Measurements from ENCODE around the gene GAS2L2. TPM values are rescaled to one million over a fixed set of nuclear protein-coding genes. Genes with fewer than 3 reads are reported as not detected.

GAS2L2 gene
- total RNA-seq = 0.33 TPM

DNA sequence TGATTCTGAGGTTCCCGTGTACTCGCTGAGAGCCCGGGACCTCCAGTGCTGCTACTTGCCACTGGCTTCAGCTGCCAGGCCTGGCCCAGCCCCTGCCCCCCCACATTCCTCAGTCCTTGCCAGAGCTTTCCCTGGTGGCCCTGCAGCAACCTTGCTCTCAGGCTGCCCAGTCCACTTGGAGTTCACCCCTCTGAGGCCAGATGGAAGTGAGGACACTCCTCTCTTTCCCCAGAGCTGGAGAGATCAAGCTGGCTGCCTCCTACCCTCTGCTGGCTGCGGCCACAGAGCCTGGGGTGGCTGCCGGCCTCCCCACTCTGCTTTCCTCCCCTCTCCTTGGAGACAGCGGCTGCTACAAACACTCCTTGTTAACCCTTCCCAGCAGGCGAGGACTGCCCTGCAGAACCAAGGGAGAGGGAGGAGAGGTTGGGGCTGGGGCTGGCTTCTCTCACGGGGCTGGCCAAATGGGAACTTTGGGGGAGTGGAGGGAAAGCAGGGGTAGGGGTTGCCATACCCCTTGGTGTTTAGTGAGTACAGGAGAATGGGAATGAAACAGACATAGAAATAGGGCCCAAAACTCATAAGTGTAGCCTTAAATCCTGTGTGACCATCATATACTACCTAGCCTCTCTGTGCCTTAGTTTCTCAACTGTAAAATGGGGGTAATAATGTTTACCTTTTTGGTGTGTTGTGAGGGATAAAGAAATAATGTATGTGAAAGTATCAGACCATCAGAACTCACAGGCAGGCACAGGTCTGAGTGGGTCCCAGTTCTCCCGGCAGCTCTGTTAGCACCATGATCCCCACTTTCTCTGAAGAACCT lies at the start of gene GAS2L2:
TSS of gene GAS2L2 (minus strand) at position 295 of the 820 bp plus-strand sequence. CDS start 389 bp downstream, outside the sequence.

DNA sequence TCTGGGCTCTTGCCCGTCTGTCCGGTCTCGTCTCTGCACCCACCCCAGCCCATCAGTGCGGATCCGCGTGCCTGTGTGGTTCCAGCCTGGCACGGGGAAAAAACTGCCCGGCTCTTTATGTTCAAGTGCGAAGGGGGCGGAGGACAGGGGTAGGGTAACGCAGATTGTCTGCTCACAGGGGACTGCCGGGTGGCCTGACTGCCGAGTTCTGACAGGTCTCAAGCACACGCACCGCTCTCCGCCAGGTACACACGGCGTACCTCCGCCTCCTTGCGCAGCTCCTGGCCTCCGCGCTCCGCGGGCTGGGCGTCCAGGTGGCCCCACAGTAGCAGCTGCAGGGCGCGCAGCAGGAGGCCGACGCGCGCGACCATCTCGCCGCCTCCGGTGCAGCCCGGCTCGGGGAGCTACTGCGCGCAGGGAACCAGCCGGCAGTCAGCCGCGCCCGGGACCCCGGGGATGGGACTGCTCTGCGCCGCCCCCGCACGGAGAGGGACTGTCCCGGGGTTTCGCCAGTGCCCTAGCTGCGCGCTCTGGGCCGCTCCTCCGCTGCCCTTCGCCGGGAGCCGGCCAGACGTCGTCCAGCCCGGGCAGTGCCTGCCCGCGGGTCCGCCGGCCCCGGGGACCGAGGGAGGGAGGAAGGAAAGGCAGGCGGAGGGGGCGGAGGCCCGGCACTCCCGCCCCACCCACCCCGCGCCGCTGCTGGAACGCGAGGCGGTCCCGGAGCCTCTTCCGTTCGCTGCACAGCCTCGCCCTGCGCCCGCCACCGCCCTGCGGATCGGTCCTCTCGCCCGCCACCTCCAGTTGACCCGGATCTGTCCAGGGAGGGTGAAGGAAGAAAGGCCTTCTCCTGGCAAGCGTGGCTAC lies 42.2 kb upstream of the GAS2L2 start, which contains the start of gene MMP28:
TSS of gene MMP28 (minus strand) at position 635 of the 864 bp plus-strand sequence. CDS start at position 371, 264 bp downstream.

DNA sequence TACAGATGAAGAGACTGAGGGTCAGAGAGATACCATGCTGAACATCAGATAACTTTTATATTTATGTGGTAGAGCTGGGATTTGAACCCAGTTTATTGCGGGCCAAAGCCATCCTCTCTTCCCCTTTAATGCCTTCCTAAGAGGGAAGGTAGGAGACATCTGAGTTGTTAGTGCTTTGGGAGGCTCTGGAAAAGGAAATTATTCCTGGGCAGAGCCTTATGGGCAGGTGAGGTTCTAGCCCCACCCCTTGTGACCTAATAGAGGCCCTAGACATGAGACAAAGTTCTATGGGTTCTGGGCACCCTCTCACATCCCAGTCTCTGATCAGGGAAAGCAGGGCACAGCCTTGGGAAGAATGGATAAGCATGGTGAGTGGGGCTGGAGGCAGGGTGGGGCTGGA lies 7.5 kb upstream of the GAS2L2 start, which contains the start of gene C17orf50:
TSS of gene C17orf50 (plus strand) at position 301 of the 400 bp plus-strand sequence. CDS start at position 356, 55 bp downstream.

DNA sequence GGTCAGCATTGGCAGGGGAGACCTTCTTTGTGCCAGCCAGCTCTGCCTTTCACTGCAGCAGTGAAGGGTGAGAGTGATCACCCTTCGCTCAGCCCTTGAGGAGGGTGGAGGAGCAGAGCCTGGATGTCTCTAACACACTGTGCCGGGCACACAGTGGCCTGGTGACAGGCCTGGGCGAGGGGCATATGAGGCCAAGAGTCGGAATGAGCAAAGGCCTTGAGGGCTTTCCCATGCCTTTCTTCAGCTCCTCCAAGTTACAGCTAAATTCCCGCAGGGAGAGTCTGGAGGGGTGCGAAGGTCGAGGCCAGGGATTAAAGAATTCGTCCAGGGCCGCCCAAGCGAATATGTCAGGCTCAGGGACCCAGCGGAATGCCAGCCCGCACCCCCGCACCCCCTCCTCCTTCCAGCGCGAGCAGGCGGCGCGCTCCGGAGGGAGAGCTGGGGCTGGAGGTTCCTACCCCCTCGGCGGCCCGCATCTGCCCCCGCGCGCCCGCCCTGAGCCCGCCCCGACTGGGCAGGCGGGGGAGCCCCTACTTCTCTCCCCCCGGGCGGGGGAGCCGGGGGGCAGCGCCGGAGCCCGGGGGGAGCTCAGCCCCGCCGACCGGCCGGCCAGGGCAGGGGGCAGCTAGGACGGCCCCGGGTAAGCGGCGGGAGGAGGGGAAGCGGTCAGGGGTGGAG lies 21.7 kb downstream of the GAS2L2 start, which contains the start of gene RASL10B:
TSS of gene RASL10B (plus strand) at position 401 of the 678 bp plus-strand sequence. CDS start 3,546 bp downstream, outside the sequence.

Other genes starting within 250 kb of the GAS2L2 start
- 0.77 TPM for gene SLFN12L, start 215.6 kb downstream of the GAS2L2 start, total RNA-seq
- 1.0 TPM for gene SLFN14, start 192.4 kb downstream of the GAS2L2 start, total RNA-seq
- gene PEX12, start 174.7 kb downstream of the GAS2L2 start, total RNA-seq = 7.6 TPM
- 116 TPM for gene AP2B1, start 165.9 kb downstream of the GAS2L2 start, total RNA-seq
- 4.1 TPM for gene RASL10B, start 21.6 kb downstream of the GAS2L2 start, total RNA-seq
- not detected for gene C17orf50, start 7.6 kb upstream of the GAS2L2 start, total RNA-seq
- 4.2 TPM for gene MMP28, start 42.4 kb upstream of the GAS2L2 start, total RNA-seq
- 132 TPM for gene TAF15, start 56.2 kb upstream of the GAS2L2 start, total RNA-seq
- not detected for gene HEATR9, start 115.7 kb upstream of the GAS2L2 start, total RNA-seq
- gene CCL5, start 127.1 kb upstream of the GAS2L2 start, total RNA-seq = 2.1 TPM
- 0.99 TPM for gene RDM1, start 177.5 kb upstream of the GAS2L2 start, total RNA-seq
- gene LYZL6, start 190.5 kb upstream of the GAS2L2 start, total RNA-seq = not detected
- gene CCL16, start 228.3 kb upstream of the GAS2L2 start, total RNA-seq = not detected
- 0.60 TPM for gene CCL14, start 233.5 kb upstream of the GAS2L2 start, total RNA-seq
- gene CCL15, start 248.3 kb upstream of the GAS2L2 start, total RNA-seq = not detected